Suprapubic skin (tissue), 4 donors: ENCODE results near the gene KIF19. TPM values are rescaled to one million over a fixed set of nuclear protein-coding genes. Genes with fewer than 3 reads are reported as not detected.

Source experiments
- DNase-seq, 2 donors: peaks; one replicate each; pipeline ENCODE4 v3.0.0-alpha.2; 2019; ENCODE audit warnings: low spot score in 2 of 2
- H3K27ac ChIP-seq: fragments of 200-600 bp; sonication (generic); one replicate; pipeline ENCODE4 v1.5.1; 2019
- H3K27me3 ChIP-seq: fragments of 200-600 bp; sonication (generic); one replicate; pipeline ENCODE4 v1.5.1; 2019
- H3K36me3 ChIP-seq: fragments of 200-600 bp; sonication (generic); one replicate; pipeline ENCODE4 v1.5.1; 2019
- H3K4me1 ChIP-seq: fragments of 200-600 bp; sonication (generic); one replicate; pipeline ENCODE4 v1.5.1; 2019
- H3K4me3 ChIP-seq: fragments of 200-600 bp; sonication (generic); one replicate; pipeline ENCODE4 v1.5.1; 2019; ENCODE audit warnings: mild to moderate bottlenecking
- H3K9me3 ChIP-seq: fragments of 200-600 bp; sonication (generic); one replicate; pipeline ENCODE4 v1.5.1; 2019
- CTCF ChIP-seq, 2 donors: fragments of 200-600 bp in 1 of 2; fragments of 450-650 bp in 1 of 2; sonication (generic) in 1 of 2; IDR thresholded peaks; one replicate each; pipeline ENCODE4 v1.5.1; 2016 to 2019; ENCODE audit warnings: antibody characterized with exemption in 2 of 2, mild to moderate bottlenecking in 1 of 2, moderate library complexity in 1 of 2
- EP300 ChIP-seq: sonication (generic); formaldehyde crosslinking; IDR thresholded peaks from one replicate; pipeline ENCODE4 v1.6.1; 2017; ENCODE audit warnings: antibody characterized with exemption
- POLR2A ChIP-seq, 2 donors: fragments of 450-650 bp; IDR thresholded peaks; one replicate each; pipeline ENCODE4 v1.6.1; 2017; ENCODE audit warnings: antibody characterized with exemption in 2 of 2, mild to moderate bottlenecking in 2 of 2, moderate library complexity in 2 of 2
- POLR2AphosphoS5 ChIP-seq, 3 donors: sonication (generic); formaldehyde crosslinking; IDR thresholded peaks; one replicate each; pipeline ENCODE4 v1.6.1; 2017; ENCODE audit warnings: antibody characterized with exemption in 3 of 3
- whole genome bisulfite sequencing: methylation state at CpG from one replicate; pipeline ENCODE4 v1.1.5; 2018; 5-methylcytosine and 5-hydroxymethylcytosine counted together
- total RNA-seq, 4 donors: library from RNA; depleted of rRNA; stranded (reverse); fragments of >200 nt; gene quantifications; one replicate each; pipeline ENCODE4 v1.1.0, GENCODE V29; 2016

Gene KIF19
- total RNA-seq, 4 donors from 2014 or later: 0.34 to 1.3 (median 1.0) TPM

- peak overlapping the region; percentile 4 for H3K4me3 ChIP-seq
- no peak overlapping the region for H3K27ac ChIP-seq
- TF ChIP-seq CTCF (IDR thresholded peaks at IDR 0.05): peak; percentile 89 to 94
- TF ChIP-seq EP300: no peak
- TF ChIP-seq POLR2A (IDR thresholded peaks at IDR 0.05): no peak
- 9% methylated on average over 15 of the region's 20 CpGs for WGBS
- H3K4me1 ChIP-seq: peaks cover 26% of the 10 kb centered on the region
- peak; percentile 94 to 96 for DNase-seq
- H3K27me3 ChIP-seq: peaks cover 9% of the 10 kb centered on the region
- no peaks in the 10 kb centered on the region for H3K9me3 ChIP-seq
- H3K36me3 ChIP-seq: no peaks in the 10 kb centered on the region
Observed at GRCh38 chr17:74379495-74380085, 53.6 kb downstream of the KIF19 start.

GRCh38 chr17:74380086-74380958 is 54.3 kb downstream of the KIF19 start:
- 21% methylated on average over 15 of the region's 17 CpGs for WGBS
- Histone ChIP-seq H3K27ac (peak overlapping the region; percentile 59), H3K9me3 (no peaks in the 10 kb centered on the region), H3K4me1 (peaks cover 26% of the 10 kb centered on the region), H3K27me3 (peaks cover 9% of the 10 kb centered on the region), H3K36me3 (no peaks in the 10 kb centered on the region), H3K4me3 (peak overlapping the region; percentile 4)
- TF ChIP-seq EP300 (no peak), CTCF (IDR thresholded peaks at IDR 0.05) (no peak), POLR2A (IDR thresholded peaks at IDR 0.05) (no peak)
- DNase-seq: no peak

- WGBS: 61% methylated on average over 10 of the region's 15 CpGs
- Histone ChIP-seq H3K9me3 (no peaks in the 10 kb centered on the region), H3K27me3 (peaks cover 9% of the 10 kb centered on the region), H3K36me3 (no peaks in the 10 kb centered on the region), H3K4me3 (no peak overlapping the region), H3K4me1 (peaks cover 27% of the 10 kb centered on the region), H3K27ac (no peak overlapping the region)
- TF ChIP-seq CTCF (IDR thresholded peaks at IDR 0.05): no peak
- TF ChIP-seq POLR2AphosphoS5 (IDR thresholded peaks at IDR 0.05): peak in 1 of 3 donors; percentile 10
- no peak for DNase-seq
Observed at GRCh38 chr17:74380959-74381808, 55.2 kb downstream of the KIF19 start.

- Histone ChIP-seq H3K4me3 (no peak overlapping the region), H3K4me1 (peaks cover 33% of the 10 kb centered on the region), H3K36me3 (no peaks in the 10 kb centered on the region), H3K27me3 (no peaks in the 10 kb centered on the region), H3K9me3 (no peaks in the 10 kb centered on the region), H3K27ac (no peak overlapping the region)
- WGBS: 84% methylated on average over 4 of the region's 5 CpGs
- no peak for TF ChIP-seq EP300
- TF ChIP-seq CTCF (IDR thresholded peaks at IDR 0.05): no peak
- no peak for TF ChIP-seq POLR2AphosphoS5 (IDR thresholded peaks at IDR 0.05)
- TF ChIP-seq POLR2A (IDR thresholded peaks at IDR 0.05): no peak
- no peak for DNase-seq
Observed at GRCh38 chr17:74383141-74383540, 57.1 kb downstream of the KIF19 start.

- TF ChIP-seq POLR2AphosphoS5 (IDR thresholded peaks at IDR 0.05): no peak
- H3K9me3 ChIP-seq: no peaks in the 10 kb centered on the region
- WGBS: 88% methylated on average over 3 of the region's 3 CpGs
- no peak for DNase-seq
- peaks cover 22% of the 10 kb centered on the region for H3K4me1 ChIP-seq
- H3K4me3 ChIP-seq: no peak overlapping the region
- no peaks in the 10 kb centered on the region for H3K27me3 ChIP-seq
- no peaks in the 10 kb centered on the region for H3K36me3 ChIP-seq
- no peak overlapping the region for H3K27ac ChIP-seq
Observed at GRCh38 chr17:74385201-74385600, 59.2 kb downstream of the KIF19 start.
